ENCODE data around the gene STARD9.
"Not testable (repeated sequence)": the region's sequence is repeated elsewhere in the genome, so short reads cannot be mapped to it uniquely, and the experiment has no call there.

Gene STARD9

DNA sequence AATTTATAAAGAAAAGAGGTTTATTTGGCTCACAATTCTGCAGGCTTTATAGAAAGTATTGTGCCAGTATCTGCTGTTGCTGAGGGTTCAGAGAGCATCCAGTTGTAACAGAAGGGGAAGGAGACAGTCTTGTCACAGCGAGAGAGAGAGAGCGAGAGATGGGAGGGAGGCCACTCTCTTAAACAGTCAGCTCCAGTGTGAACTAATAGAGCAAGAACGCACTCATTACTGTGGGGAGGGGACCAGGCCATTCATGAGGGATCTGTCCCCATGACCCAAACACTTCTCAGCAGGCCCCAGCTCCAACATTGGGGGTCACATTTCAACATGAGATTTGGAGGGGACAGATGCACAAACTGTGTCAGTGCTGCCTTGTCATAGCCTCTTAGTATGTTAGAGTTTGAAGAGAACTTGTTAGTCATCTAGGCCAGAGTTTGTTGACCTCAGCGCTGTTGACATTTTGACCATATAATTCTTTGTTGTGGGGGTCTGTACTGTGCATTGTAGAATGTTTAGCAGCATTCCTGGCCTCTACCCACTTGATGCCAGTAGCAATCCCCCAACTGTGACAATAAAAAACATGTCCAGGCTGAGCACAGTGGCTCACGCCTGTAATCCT, 15.3 kb downstream of the STARD9 start:
- DNase-seq (ENCODE audit: low read depth) = no peak

DNA sequence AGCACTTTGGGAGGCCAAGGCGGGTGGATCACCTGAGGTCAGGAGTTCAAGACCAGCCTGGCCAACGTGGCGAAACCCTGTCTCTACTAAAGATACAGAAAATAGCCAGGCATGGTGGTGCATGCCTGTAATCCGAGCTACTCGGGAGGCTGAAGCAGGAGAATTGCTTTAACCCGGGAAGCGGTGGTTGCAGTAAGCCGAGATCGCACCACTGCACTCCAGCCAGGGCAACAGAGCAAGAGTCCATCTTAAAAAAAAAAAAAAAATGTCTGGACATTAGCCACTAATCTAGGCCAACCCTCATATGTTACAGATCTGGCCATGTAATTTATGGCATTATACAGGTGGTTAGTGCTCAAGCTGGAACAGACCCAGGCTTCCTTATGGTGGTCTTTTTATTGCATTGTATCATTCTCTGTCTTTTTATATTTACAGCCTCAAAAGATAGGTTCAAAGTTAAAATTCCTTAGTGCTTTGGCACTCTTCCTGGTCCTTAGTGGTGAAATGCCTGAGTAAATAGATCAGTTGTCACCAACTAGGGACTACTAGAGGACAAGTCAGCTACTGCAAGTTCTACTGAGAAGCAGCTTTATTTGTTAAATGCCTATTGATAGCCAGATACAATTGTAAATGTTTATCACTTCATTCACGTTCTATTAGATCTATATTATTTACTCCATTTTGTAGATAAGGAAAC, 16.0 kb downstream of the STARD9 start:
- DNase-seq (ENCODE audit: low read depth) = peak; percentile 40

DNA sequence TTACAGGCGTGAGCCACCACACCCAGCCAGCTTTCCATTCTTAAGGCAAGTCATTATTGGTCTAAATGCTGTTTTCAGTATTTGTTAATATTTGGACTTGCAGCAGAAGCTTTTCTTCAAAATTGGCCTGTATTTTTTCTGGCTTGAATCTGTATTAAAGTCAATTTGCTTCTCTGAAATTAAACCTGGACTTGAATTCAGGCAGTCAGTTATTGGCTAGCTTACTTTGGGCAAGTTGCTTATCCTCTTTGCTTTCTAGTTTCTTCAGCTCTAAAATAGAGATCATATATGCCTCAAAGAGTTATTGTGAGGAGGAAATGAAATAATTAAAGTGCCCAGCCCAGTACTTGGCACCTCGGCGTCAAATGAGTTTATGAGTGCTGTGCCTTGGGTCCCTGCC, 17.3 kb downstream of the STARD9 start:
- DNase-seq (ENCODE audit: low read depth) = no peak

GRCh38 chr15:42593143-42593542, 17.7 kb downstream of the STARD9 start:
- no peak for DNase-seq (ENCODE audit: low read depth)

- no peak for DNase-seq (ENCODE audit: low read depth)
Measured at GRCh38 chr15:42594095-42594494, 18.7 kb downstream of the STARD9 start.

- no peak for DNase-seq (ENCODE audit: low read depth)
Measured at GRCh38 chr15:42595626-42596240, 20.3 kb downstream of the STARD9 start.

DNA sequence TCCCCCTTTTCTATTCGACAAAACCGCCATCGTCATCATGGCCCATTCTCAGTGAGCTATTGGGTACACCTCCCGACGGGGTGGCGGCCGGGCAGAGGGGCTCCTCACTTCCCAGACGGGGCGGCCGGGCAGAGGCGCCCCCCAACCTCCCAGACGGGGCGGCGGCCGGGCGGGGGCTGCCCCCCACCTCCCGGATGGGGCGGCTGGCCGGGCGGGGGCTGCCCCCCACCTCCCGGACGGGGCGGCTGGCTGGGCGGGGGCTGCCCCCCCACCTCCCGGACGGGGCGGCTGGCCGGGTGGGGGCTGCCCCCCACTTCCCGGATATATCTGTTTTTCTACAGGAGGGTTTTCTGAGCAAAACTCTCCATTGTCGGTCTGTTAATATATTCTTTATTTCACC, 25.9 kb downstream of the STARD9 start:
- DNase-seq (ENCODE audit: low read depth) = not testable (repeated sequence)

GRCh38 chr15:42602501-42602900, 27.1 kb downstream of the STARD9 start:
- DNase-seq (ENCODE audit: low read depth) = no peak

GRCh38 chr15:42603978-42604377, 28.6 kb downstream of the STARD9 start:
- DNase-seq (ENCODE audit: low read depth) = no peak

GRCh38 chr15:42604894-42605744, 29.7 kb downstream of the STARD9 start:
- DNase-seq (ENCODE audit: low read depth) = no peak

GRCh38 chr15:42605796-42606195, 30.4 kb downstream of the STARD9 start:
- no peak for DNase-seq (ENCODE audit: low read depth)

DNA sequence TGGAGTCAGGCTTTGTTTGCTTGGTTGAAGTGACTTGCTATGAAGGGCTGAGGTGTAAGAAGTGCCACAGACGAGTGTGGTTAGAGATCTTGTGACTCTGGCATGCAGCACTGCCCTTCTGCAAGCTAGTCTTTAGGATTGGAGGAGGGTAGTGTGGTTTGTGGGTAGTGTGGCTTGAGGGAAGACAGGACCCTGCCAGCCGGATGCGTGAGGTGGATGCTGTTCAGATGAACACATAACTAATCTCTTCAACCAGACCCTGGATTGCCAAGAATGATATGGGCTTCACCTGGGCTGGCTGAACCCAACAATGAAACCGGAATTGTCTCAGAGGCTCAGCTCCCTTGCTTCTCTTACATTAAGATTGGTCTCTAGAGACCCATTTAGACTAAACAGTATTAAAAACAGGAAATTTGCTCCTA, 32.7 kb downstream of the STARD9 start:
- DNase-seq (ENCODE audit: low read depth) = no peak

DNA sequence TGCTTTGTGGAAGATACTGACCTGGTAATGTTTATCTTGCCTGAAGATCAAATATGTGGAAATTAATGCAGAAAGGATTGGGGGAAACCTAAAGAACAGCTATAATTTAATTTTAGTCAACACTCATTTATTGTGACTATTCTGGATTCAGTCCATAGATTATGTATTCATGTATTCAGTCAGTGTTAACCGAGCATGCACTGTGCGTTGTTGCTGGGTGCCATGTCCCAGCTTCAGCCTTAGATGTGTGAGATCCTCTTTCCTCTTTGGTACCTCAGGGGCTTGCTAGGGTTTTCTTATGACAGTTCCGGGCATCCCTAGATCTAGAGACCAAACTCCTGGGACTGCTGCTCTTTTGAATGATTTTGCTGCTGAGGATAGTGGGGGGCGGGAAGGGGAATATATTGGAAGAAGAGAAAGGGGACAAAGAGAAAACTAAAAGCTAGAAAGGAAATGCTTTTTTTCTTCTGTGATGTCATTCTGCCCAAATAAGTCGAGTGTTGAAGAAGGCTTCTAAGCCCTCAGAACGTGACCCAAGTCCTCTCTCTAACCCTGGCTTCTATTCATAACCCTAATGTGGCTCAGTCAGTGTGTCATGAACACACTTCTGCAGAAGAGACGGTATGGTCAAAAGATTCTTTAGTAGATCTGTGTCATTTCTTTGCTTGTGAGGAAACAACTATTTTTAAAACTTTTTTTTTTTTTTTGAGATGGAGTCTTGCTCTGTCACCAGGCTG, 33.5 kb downstream of the STARD9 start:
- no peak for DNase-seq (ENCODE audit: low read depth)

DNA sequence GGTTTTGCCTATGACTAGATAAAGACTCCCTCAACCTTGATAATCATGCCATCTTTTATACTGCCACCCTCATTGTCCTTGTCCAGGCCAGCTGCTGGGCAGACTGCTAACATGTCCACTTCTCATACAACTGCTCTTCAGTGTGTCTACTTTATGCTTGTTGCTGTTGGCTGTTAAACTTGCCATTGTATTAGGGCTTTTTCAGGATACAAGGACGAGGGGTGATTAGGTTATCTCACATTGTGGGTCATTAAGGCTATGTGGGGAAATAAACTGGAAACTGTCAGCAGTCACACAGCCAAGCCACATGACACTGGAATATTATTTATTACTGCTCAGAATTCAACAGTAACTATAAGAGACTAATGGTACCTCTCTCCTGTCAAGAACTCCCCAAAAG, 36.1 kb downstream of the STARD9 start:
- DNase-seq (ENCODE audit: low read depth) = no peak

DNA sequence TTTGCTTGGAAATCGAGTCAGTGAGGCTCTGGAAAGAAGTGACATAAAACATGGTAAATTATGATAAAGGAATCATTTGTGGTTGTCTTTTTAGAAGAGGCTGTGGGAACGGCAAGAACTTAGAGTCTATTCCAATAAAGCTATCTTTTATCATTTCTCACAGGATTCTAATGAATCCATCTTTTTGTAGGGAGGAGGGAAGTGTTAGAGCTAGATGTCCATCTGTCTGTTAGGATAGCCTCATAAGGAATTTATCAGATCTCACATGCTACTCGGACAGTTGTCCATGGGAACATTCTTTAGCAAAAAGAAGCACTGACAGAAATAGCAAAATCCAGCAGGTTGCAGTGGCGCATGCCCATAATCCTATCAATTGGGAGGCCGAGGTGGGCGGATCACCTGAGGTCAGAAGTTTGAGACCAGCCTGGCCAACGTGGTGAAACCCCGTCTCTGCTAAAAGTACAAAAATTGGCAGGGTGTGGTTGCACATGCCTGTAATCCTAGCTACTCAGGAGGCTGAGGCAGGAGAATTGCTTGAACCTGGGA, 37.0 kb downstream of the STARD9 start:
- DNase-seq (ENCODE audit: low read depth) = no peak

- DNase-seq (ENCODE audit: low read depth) = no peak
Measured at GRCh38 chr15:42616107-42616506, 40.7 kb downstream of the STARD9 start.

- DNase-seq (ENCODE audit: low read depth) = no peak
Measured at GRCh38 chr15:42619656-42620371, 44.4 kb downstream of the STARD9 start.

DNA sequence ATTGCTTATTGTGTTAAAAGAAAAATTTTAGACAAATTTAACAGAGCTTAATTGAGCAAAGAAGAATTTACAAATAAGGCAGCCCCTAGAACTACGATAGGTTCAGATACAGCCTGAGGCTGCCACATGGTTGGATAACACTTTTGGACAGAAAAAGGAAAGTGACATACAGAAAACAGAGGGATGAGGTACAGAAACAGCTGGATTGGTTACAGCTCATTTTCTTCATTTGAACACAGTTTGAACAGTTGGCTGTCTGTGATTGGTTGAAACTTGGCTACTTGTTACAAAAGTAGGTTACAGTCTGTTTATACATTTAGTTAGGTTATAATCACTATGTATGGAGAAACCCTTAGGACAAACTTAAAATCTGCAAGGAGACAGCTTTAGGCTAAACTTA, 46.0 kb downstream of the STARD9 start:
- no peak for DNase-seq (ENCODE audit: low read depth)

DNA sequence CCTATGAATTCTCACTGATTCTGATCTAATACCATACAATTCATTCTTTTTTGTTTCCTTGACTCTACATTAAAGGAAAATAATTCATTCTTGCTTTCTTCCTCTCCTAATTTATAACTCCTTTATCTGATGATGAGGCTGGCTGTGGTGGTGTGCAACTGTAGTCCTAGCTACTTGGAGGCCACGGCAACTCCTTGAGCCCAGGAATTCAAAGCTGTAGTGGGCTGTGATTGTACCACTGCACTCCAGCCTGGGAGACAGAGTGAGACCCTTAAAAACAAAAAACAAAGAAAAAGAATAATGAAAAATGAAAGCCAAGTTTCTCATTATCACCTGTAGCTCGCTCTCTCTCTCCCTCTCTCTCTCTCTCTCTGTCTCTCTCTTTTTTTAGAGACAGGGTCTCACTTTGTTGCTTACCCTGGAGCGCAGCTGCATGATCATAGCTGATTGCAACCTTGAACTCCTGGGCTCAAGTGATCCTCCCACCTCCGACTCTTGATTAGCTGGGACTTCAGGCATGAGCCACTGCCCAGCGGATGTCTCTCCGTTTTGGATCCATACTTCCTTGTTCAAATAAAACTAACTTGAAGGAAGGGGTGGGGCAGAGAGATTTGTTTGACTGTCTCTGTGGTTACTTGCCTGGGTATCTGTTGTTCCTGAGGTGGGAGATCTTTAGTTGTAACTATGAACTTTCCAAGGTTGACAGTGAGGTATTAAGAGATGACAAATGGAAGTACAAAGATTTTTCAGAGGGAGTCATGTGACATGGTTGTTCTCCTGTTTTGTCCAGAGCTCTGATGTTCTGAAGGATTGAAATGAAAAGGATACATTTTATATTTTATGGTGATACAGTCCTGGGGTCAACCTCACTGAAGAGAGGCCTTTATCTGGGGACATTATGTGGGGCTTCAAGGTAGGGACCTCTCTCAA, 46.9 kb downstream of the STARD9 start:
- DNase-seq (ENCODE audit: low read depth) = no peak

DNA sequence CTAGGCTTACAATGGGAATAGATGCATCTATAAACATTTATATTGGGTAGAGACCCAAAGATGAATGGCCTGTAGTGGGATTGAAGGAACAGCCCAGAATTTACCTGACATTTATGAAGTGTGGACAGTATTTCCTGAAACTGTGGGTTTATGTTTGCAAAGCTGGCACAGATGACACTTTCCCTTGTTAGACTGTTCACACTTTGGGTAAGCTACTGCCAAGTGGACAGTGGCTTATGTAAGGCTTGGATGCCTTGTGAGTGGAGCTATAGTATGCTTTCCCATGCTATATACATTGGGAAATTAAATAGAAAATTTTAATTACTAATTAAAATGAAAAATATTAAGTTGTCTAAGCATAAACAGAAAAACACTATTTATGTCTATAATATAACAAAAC, 48.5 kb downstream of the STARD9 start:
- no peak for DNase-seq (ENCODE audit: low read depth)

Data from ELR (cell line).